Nucleus accumbens (tissue), 56 donors: ENCODE measurements around the gene PCK1.

Experiments used
- DNase-seq, 56 donors: peaks; one replicate each; lab custom pipeline; 2025; lab: John Stamatoyannopoulos, UW

Gene PCK1

GRCh38 chr20:57600320-57601210 lies 39.7 kb downstream of the PCK1 start:
- no peak for DNase-seq

- DNase-seq: no peak
Observed at GRCh38 chr20:57601211-57601570, 40.3 kb downstream of the PCK1 start.

GRCh38 chr20:57601737-57602136 lies 40.8 kb downstream of the PCK1 start:
- no peak for DNase-seq

GRCh38 chr20:57603120-57603519 lies 42.2 kb downstream of the PCK1 start:
- no peak for DNase-seq

- DNase-seq: no peak
Observed at GRCh38 chr20:57605045-57605444, 44.1 kb downstream of the PCK1 start.

- no peak for DNase-seq
Observed at GRCh38 chr20:57605878-57606277, 45.0 kb downstream of the PCK1 start.

GRCh38 chr20:57608516-57608915 lies 47.6 kb downstream of the PCK1 start:
- DNase-seq: no peak

GRCh38 chr20:57609086-57609841 lies 48.4 kb downstream of the PCK1 start:
- no peak for DNase-seq

- no peak for DNase-seq
Observed at GRCh38 chr20:57609842-57610167, 48.9 kb downstream of the PCK1 start.

GRCh38 chr20:57610261-57610952 lies 49.5 kb downstream of the PCK1 start:
- DNase-seq: no peak

GRCh38 chr20:57611586-57612311 lies 50.8 kb downstream of the PCK1 start:
- DNase-seq: peak in 11 of 56 donors; percentile 7 to 40 (median 21)

GRCh38 chr20:57612436-57612835 lies 51.5 kb downstream of the PCK1 start:
- no peak for DNase-seq

- DNase-seq: no peak
Observed at GRCh38 chr20:57612916-57613315, 52.0 kb downstream of the PCK1 start.

GRCh38 chr20:57613481-57613921 lies 52.6 kb downstream of the PCK1 start:
- DNase-seq: no peak

- no peak for DNase-seq
Observed at GRCh38 chr20:57614490-57615444, 53.9 kb downstream of the PCK1 start.

- no peak for DNase-seq
Observed at GRCh38 chr20:57615445-57615811, 54.5 kb downstream of the PCK1 start.

- no peak for DNase-seq
Observed at GRCh38 chr20:57616143-57616951, 55.4 kb downstream of the PCK1 start.

- no peak for DNase-seq
Observed at GRCh38 chr20:57617079-57617795, 56.3 kb downstream of the PCK1 start.
